AG04450 (cell line): ENCODE data around the gene MEGF9. TPM values are rescaled to one million over a fixed set of nuclear protein-coding genes. Genes with fewer than 3 reads are reported as not detected.
"Not testable (repeated sequence)": the region's sequence is repeated elsewhere in the genome, so short reads cannot be mapped to it uniquely, and the experiment has no call there.

Experiments used
- CTCF ChIA-PET: fragments of 300-600, 350-600 bp; formaldehyde crosslinking; extraction: SDS; loops from one replicate; lab custom pipeline; 2022; ENCODE audit warnings: antibody characterized with exemption, inconsistent platforms; lab: Charles Lee
- POLR2A ChIA-PET: fragments of 350-600 bp; formaldehyde crosslinking; extraction: SDS; loops from one replicate; lab custom pipeline; 2021; ENCODE audit warnings: antibody characterized with exemption, inconsistent platforms; lab: Yijun Ruan, JAX
- DNase-seq: peaks from one replicate; pipeline ENCODE4 v3.0.0-alpha.2; 2011; ENCODE audit warnings: low read depth, low spot score
- H3K27ac ChIP-seq: one replicate; pipeline ENCODE4 v1.5.1; 2012; ENCODE audit warnings: low read depth, low read length, control low read depth
- H3K27me3 ChIP-seq: one replicate; pipeline ENCODE4 v1.6.0; 2012; ENCODE audit warnings: low read length; ENCODE audit not compliant: control insufficient read depth, insufficient read depth
- H3K4me3 ChIP-seq: 2 replicates; pipeline ENCODE4 v1.5.1; 2011; ENCODE audit warnings: mild to moderate bottlenecking, low read depth, low read length, control low read depth
- H3K9me3 ChIP-seq: 2 replicates; pipeline ENCODE4 v1.5.1; 2012; ENCODE audit warnings: low read length; ENCODE audit not compliant: control insufficient read depth, insufficient read depth
- polyA plus RNA-seq: library from polyadenylated mRNA; depleted of rRNA; stranded (reverse); fragments of >200 nt; gene quantifications from 2 replicates; pipeline ENCODE4 v1.2.3, GENCODE V29; 2011; rRNA removed
- TF ChIP-seq, protein P1 (sequence below): IDR thresholded peaks from 2 replicates; pipeline ENCODE4 v1.5.1; 2011; ENCODE audit warnings: low read depth, low read length, control low read depth, inconsistent platforms

MEGF9 gene
- polyA plus RNA-seq, 1 experiment: 12.9 TPM

DNA sequence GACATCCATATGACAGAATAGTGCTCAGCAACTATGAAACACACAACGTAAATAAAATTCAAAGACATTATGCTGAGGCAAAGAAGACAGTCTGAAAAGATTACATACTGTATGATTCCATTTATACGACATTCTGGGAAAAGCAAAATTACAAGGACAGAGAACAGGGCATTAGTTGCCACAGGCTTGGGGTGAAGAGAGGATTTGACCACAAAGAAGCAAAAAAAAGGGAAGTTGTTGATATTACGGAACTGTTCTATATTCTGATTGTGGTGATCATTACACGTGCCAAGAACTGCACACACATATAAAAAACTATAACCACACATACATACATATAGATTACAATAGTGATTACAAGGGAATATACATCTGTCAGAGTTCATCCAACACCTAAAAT lies 158.4 kb downstream of the MEGF9 start:
- ChIA-PET CTCF (no interaction called here), POLR2A (no interaction called here)
- Histone ChIP-seq H3K27me3 (no peaks in the 10 kb centered on the region), H3K9me3 (no peaks in the 10 kb centered on the region), H3K4me3 (no peak overlapping the region), H3K27ac (no peak overlapping the region)
- DNase-seq: no peak
- TF ChIP-seq, protein P1, sequence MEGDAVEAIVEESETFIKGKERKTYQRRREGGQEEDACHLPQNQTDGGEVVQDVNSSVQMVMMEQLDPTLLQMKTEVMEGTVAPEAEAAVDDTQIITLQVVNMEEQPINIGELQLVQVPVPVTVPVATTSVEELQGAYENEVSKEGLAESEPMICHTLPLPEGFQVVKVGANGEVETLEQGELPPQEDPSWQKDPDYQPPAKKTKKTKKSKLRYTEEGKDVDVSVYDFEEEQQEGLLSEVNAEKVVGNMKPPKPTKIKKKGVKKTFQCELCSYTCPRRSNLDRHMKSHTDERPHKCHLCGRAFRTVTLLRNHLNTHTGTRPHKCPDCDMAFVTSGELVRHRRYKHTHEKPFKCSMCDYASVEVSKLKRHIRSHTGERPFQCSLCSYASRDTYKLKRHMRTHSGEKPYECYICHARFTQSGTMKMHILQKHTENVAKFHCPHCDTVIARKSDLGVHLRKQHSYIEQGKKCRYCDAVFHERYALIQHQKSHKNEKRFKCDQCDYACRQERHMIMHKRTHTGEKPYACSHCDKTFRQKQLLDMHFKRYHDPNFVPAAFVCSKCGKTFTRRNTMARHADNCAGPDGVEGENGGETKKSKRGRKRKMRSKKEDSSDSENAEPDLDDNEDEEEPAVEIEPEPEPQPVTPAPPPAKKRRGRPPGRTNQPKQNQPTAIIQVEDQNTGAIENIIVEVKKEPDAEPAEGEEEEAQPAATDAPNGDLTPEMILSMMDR: no peak

DNA sequence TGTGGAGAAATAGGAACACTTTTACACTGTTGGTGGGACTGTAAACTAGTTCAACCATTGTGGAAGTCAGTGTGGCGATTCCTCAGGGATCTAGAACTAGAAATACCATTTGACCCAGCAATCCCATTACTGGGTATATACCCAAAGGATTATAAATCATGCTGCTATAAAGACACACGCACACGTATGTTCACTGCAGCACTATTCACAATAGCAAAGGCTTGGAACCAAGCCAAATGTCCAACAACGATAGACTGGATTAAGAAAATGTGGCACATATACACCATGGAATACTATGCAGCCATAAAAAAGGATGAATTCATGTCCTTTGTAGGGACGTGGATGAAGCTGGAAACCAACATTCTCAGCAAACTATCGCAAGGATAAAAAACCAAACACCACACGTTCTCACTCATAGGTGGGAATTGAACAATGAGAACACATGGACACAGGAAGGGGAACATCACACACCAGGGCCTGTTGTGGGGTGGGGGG lies 162.0 kb downstream of the MEGF9 start:
- H3K9me3 ChIP-seq, CTCF ChIA-PET, H3K27ac ChIP-seq, DNase-seq, POLR2A ChIA-PET, H3K4me3 ChIP-seq, H3K27me3 ChIP-seq: not testable (repeated sequence)

Other genes with a start within 250 kb of the MEGF9 start
- 29.6 and 30.3 TPM in 2 replicates for gene CDK5RAP2, start 134.3 kb downstream of the MEGF9 start, polyA plus RNA-seq
- gene FBXW2, start 78.9 kb upstream of the MEGF9 start, polyA plus RNA-seq: 57.7 and 69.0 TPM in 2 replicates
- 43.2 and 57.6 TPM in 2 replicates for gene PSMD5, start 128.5 kb upstream of the MEGF9 start, polyA plus RNA-seq
- gene PHF19, start 162.7 kb upstream of the MEGF9 start, polyA plus RNA-seq: 20.4 and 30.5 TPM in 2 replicates
- 3.7 and 4.0 TPM in 2 replicates for gene TRAF1, start 212.3 kb upstream of the MEGF9 start, polyA plus RNA-seq